ENCODE measurements around the gene MMP2. TPM values are rescaled to one million over a fixed set of nuclear protein-coding genes. Genes with fewer than 3 reads are reported as not detected.

Gene MMP2
- total RNA-seq, 1 donor from 2014 or later, result 83.8 TPM

DNA sequence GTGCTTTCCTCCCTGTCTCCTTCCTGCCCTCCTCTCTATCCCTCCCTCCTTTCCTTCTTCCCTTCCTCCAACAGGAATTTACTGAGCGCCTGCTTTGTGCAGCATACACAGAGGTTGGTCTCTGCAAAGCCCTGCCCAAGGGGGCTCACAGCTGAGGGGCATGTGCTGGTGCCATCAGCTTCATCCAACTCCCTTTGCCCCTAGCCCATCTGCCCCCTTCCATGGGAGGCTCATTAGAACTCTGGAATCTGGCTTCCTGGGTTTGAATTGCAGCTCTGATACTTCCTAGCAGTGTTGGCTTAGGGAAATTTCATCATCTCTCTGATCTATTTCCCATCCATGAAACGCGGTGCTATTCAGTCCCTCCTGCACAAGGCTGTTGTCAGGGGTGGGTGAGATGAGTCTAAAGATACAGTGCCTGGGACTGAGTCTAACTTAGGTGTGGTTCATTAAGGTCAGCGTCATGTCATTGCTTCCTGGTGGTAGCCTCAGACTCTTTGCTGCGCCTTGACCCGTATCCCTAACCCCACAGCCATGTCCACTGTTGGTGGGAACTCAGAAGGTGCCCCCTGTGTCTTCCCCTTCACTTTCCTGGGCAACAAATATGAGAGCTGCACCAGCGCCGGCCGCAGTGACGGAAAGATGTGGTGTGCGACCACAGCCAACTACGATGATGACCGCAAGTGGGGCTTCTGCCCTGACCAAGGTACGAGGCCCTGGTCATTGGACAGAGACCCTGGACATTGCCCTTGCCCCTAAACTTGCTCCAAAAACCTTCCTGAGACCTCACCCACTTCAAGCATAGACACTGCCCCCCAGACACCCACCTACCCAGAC, 10.3 kb downstream of the MMP2 start:
- intact Hi-C loops (cut with DNase I), result no loop called here
- DNase-seq (ENCODE audit: low spot score), result no peak

DNA sequence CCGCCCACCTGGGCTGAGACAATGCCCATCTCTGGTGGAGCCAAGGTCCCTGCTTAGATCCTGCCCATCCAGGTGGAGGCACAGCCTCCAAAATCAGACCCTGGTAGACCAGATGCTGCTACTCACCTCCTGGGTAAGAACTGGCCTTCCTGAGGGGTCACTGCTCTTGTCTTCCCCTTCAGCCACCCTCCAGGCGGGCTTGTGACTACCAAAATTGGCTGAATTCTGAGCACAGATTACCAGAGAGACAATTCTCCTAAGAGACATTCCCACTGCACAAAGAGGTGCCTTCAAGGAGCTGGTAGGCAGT, 10.9 kb downstream of the MMP2 start:
- no peak for DNase-seq (ENCODE audit: low spot score)
- intact Hi-C loops (cut with DNase I), result loop anchor here (10.0 kb wide), 1 partner anchor 215 kb away; no protein-coding TSS in a partner anchor

DNA sequence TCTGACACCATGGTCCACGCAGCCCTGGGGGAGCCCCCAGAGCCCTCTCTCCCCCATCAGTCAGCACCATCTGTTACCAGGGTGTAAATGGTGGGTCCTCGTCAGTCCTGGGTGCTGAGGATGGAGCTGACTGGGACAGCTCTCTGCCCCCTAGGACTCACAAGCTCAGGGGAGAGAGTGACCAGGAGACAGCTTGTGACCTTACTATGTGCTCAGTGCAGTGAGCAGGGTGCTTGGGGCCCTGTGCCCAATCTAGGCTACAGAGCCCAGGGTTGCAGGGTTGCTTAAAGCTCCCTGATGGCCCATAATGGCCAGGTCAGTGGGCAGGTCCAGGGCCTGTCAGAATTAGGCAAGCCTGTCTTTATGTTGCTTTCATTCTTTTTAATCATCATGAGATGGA, 11.3 kb downstream of the MMP2 start:
- DNase-seq (ENCODE audit: low spot score), result no peak
- intact Hi-C loops (cut with DNase I), result loop anchor here (10.0 kb wide), 1 partner anchor 214 kb away; no protein-coding TSS in a partner anchor

DNA sequence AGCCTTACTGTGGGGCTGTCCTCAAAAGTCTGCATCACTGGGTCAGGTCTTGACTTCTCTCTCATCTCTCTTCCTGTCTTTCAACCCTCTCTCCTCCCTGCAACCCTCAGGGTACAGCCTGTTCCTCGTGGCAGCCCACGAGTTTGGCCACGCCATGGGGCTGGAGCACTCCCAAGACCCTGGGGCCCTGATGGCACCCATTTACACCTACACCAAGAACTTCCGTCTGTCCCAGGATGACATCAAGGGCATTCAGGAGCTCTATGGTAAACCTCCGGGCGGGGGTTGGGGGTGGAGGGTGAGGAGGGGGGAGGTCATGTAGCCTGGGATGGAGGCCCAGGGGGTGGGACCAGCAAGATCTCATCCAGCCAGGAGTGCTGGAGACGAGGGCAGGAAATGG, 12.7 kb downstream of the MMP2 start:
- no peak for DNase-seq (ENCODE audit: low spot score)
- intact Hi-C loops (cut with DNase I), result loop anchor here (10.0 kb wide), 1 partner anchor 213 kb away; no protein-coding TSS in a partner anchor

DNA sequence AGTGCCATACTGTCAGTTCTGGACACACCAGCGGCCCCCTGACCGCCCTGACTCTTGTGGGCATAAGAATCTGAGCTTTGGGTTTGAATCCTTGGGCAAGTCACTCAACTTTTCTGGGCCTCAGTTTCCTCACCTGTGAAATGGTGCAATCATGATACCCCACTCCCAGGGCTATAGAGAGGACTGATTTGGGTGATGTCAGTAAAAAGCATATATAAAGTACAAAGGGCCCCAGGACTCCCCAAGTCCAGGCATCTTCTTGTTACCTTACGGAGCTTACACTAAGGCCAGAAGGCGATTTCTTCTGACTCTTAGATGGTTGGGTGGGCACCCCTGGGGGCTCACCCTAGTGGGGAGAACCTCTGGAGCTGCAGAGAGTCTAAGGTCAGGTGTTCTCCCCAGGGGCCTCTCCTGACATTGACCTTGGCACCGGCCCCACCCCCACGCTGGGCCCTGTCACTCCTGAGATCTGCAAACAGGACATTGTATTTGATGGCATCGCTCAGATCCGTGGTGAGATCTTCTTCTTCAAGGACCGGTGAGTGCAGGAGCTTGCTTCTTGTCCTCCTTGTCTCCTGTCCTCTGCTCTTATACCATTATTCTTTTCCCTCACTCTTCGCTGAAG, 13.9 kb downstream of the MMP2 start:
- no peak for DNase-seq (ENCODE audit: low spot score)

DNA sequence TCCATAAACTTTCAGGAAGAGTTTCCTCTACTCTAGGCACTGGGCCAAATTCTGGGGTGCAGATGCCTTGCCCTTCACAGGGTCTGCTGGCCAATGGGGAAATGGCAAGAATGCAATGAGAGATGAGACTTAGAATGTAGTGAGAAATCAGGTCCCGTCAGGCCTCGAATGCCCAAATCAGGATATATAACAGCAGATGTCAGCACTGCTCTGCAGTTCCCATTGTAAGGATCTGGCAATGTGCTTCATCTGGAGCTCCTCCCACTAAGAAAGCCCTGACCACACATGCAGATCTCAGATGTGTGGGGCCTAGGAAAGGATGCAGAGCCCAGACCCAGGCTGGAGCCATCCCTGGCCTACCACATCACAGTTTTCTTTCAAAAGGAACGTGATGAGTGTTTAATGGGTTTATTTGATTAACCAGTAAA, 16.0 kb downstream of the MMP2 start:
- DNase-seq (ENCODE audit: low spot score), result no peak
- intact Hi-C loops (cut with DNase I), result loop anchor here (5.0 to 10.0 kb wide), 2 partner anchors 47 to 210 kb away; no protein-coding TSS in a partner anchor

More for the DNA sequence above, 13.9 kb downstream of the MMP2 start:
- intact Hi-C loops (cut with DNase I), result loop anchor here (10.0 kb wide), 1 partner anchor 212 kb away; no protein-coding TSS in a partner anchor

DNA sequence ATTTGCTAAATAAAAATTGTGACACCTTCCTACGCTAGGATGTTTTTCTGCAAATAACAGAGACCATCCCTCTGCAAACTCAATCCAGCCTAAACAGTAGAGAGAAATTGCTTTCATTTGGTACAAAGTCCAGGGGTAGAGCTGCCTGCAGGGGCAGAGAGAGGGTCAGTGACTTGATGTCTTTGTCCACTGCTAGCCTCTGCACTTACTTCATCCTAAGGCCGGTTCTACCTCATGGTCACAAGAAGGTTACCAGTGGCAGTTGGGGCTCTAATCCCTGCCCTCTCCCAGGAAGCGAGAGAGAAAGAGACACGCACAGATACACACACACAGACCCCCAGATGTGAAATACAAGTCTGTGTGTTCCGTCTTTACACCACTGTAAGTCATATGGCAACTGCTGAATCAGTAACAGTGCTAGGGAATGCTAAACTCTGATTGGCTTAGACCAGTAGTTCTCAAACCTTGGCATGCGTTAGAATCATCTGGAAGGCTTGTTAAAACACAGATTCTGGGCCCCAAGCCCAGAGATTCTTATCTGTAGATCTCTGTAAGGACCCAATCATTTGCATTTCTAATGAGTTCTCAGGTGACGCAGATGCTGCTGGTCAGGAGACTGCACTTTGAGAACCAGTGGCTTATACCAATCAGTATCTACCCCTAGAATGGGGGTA, 16.8 kb downstream of the MMP2 start:
- DNase-seq (ENCODE audit: low spot score), result no peak
- intact Hi-C loops (cut with DNase I), result loop anchor here (5.0 to 10.0 kb wide), 2 partner anchors 47 to 209 kb away; no protein-coding TSS in a partner anchor

DNA sequence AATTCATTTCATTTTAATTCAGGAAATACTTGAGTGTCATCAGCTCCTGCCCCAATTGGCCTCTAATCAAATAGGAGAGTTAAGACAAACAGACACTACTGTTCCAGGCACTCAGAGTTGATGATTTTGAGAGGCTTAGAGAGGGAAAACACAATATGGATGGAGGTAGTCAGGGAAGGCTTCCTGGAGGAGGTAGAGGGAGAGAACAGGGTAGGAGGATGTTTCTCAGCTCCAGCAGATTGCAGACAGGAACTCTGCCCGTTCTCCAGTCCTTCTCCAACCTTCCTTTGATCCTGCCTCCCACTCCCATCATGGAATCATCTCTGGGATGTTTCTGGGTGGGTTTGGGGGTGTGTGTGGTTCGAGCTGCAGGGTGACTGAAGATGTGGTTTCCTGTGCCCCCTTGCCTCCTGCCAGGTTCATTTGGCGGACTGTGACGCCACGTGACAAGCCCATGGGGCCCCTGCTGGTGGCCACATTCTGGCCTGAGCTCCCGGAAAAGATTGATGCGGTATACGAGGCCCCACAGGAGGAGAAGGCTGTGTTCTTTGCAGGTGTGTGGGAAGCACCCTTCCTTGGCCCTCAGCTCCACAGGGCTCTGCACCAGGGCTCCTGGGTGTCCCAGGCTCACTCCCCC, 17.6 kb downstream of the MMP2 start:
- intact Hi-C loops (cut with DNase I), result loop anchor here (5.0 to 10.0 kb wide), 2 partner anchors 46 to 208 kb away; no protein-coding TSS in a partner anchor
- DNase-seq (ENCODE audit: low spot score), result no peak

DNA sequence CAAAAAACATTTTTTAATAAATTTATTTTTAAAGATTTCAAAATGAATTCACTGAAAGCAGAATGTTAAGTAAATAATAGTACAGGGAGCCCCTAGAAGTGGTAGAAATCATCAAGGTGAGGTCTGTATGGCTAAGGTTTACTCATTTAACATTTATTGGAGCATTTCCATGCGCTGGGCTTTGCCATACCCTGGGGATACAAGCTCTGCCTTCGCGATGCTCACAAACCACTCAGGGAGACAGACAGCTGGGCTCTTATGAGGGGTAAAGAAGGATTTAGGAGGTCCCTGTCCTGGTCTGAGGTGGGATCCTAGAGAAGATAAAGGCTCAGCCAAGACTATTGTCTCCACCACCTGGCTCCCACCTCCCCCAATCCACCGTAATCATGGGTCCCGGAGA, 18.6 kb downstream of the MMP2 start:
- intact Hi-C loops (cut with DNase I), result loop anchor here (5.0 to 10.0 kb wide), 2 partner anchors 45 to 207 kb away; no protein-coding TSS in a partner anchor
- no peak for DNase-seq (ENCODE audit: low spot score)

DNA sequence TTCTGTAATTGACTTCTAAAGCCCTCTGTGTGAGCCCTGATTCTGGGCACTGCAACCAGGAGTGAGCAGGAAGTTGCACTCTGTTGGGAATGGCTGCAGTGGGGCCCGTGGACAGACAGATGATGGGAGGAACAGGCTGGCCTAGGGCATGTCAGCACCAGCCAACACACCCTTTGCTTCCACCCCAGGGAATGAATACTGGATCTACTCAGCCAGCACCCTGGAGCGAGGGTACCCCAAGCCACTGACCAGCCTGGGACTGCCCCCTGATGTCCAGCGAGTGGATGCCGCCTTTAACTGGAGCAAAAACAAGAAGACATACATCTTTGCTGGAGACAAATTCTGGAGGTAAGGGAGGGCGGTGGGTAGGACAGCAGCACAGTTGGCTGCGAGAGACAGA, 19.1 kb downstream of the MMP2 start:
- intact Hi-C loops (cut with DNase I), result loop anchor here (5.0 to 10.0 kb wide), 2 partner anchors 44 to 207 kb away; no protein-coding TSS in a partner anchor
- DNase-seq (ENCODE audit: low spot score), result no peak

DNA sequence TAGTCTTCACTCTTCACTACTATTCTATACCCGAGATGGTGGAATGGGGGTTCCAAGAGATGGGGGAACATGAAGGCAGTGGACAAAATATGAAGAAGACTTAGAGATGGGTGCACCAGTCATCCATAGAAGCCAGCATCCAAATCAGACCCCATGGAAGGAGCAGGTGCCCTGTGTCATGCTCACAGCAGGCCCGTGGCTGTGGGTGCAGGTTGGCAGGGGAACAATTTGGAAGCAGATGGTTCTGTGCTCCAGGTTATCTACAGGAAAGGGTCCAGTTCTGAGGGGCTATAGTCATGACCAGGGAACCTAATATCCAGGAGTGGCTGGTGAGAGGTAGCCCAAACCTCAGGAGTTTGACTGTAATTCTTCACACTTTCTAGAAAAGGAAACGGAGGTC, 20.3 kb downstream of the MMP2 start:
- intact Hi-C loops (cut with DNase I), result loop anchor here (5.0 to 10.0 kb wide), 2 partner anchors 43 to 206 kb away; no protein-coding TSS in a partner anchor

DNA sequence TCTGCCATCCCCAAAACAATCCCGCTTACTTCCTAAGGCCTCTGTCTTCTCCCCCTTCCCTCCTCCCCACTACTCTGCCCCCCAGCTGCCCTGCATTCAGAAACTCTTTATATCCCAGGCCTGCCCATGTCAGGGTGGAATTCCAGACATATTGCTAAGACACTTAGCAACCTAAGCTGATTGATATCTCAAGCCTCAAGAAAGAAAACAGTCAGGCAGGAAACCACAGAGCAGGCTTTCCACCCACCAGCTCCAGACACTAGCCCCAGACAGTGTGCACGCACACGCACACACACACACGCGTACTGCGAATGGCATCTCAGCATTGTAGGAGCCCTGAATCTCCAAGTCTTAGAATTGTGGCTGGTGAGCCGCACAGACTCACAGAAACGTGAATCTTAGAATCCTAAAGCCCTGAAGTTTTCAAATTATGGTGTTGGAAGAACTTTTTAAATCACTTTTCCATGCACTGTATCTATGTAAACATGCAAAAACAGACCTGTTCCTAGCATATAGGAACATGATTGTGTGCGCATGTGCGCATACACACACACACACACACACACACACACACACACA, 21.0 kb downstream of the MMP2 start:
- intact Hi-C loops (cut with DNase I), result loop anchor here (5.0 to 10.0 kb wide), 2 partner anchors 42 to 205 kb away; no protein-coding TSS in a partner anchor
- DNase-seq (ENCODE audit: low spot score), result no peak

More for the DNA sequence above, 20.3 kb downstream of the MMP2 start:
- DNase-seq (ENCODE audit: low spot score), result no peak

DNA sequence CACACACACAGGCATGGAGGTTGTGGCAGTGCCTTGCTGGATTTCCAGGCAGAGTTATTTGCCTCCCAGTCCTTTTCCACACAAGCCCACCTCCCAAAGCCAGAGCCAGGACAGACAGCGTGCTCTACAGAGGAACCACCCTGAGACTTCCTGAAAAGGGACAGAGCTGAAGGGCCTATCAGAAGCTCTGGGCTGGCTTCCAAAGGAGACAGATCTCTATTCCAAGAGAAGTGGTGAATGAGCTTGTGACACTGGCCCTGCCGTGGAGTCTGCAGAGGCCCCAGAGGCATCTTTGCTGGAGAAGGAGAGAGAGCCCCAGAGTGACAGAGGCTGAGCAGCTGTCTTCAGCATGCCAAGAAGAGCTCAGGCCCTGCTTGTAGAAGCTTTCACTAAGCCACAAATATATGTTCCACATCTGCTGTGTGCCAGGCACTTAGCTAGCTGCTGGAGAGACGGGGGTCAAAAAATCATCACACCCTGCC, 21.6 kb downstream of the MMP2 start:
- no peak for DNase-seq (ENCODE audit: low spot score)
- intact Hi-C loops (cut with DNase I), result no loop called here

DNA sequence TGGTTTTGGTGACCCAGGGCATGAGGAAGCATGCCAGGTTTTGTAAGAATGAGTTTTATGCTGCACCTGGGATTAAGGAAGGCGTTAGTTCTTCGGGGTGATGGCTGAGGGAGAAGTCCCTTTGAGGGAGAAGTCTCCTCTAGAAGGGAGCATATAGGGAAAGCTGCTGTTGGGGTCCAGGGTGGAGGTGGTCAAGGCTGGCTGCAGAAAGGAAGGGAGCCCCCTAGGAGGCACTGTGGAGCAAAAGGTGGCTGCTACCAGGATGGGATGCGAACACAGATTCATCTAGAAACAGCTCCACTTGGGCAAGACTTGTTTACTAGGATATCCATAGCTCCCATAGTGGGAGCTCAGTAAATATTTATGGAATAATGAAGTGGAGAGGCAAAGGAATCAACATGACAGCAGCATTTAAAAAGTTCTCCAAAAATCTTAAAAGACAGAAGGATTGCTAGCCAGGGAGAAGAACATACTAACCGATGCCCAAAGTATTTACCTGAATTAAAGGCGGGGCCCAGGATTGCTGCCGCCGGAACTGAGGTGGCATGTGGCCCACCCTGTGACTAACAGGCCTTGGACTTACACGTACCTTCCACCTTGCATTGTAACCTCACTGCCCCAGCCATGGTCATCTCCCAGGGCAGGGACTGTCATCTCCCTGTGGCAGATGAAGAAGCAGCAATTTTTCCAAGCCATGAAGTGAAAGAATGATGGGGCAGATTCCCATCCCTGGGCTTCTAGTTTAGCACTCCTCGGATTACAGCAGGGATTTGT, 22.7 kb downstream of the MMP2 start:
- intact Hi-C loops (cut with DNase I), result no loop called here

DNA sequence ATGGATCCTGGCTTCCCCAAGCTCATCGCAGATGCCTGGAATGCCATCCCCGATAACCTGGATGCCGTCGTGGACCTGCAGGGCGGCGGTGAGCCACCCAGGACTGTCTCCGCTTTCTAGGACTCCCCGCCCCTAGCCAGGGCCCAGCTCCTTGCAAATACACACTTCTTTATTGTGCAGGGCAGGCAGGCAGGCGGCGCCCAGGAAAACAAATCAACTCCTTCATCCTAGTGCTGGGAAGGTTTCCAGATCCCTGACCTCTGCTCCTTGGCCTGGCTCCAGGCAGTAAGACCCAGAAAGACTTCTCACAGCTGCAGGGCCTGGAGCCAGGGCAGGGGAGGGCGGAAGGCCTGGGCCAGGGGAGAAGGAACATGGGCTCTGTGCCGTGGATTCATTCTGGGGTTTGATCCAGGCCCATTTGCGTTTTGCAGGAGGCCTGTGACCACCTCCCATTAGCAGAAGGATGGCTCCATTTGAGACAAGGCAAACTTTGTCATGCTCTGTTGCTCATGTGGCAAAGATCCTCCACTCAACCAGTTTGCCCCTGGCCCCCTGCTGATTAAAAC, 23.9 kb downstream of the MMP2 start:
- peak; percentile 84 for DNase-seq (ENCODE audit: low spot score)
- intact Hi-C loops (cut with DNase I), result no loop called here

More for the DNA sequence above, 22.7 kb downstream of the MMP2 start:
- no peak for DNase-seq (ENCODE audit: low spot score)

DNA sequence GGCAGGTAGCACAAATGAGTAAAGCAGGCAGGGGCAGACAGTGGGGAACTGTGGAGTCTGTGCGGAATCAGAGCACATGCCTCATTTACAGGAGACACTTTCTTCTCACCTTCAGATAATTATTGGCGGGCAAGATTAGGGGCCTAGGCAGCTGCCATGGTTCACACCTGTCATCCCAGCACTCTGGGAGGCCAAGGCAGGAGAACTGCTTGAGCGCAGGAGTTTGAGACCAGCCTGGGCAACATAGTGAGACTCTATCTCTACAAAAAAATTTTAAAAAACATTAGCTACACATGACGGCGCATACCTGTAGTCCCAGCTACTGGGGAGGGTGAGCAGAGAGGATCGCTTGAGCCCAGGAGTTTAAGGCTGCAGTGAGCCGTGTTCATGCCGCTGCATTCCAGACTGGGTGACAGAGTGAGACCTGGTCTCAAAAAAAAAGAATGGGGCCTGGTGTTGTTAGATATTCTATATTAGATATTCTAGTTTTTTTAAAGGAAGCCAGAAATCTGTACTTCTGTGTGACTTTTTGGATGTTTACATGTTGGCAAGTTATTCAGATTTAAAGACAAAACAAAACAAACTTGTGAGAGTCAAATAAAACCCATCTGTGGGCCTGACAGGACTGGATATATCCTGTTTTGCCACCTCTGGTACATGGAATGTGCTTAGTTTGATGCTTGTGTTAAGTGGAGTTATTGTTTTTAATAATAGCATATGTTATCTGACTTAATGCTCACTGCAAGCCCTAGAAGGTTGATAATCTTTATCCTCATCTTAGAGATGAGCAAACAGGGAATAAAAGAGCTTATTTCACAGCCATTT, 24.9 kb downstream of the MMP2 start:
- DNase-seq (ENCODE audit: low spot score), result no peak
- intact Hi-C loops (cut with DNase I), result no loop called here
